H1 (cell line): ENCODE data around the gene PERCC1. TPM values are rescaled to one million over a fixed set of nuclear protein-coding genes. Genes with fewer than 3 reads are reported as not detected.
A peak's percentile ranks its signal among the peaks of the same experiment; 100 is the strongest.

Source experiments
- CTCF ChIA-PET: fragments of 300-600 bp; sonication (Branson Sonifier 250); formaldehyde crosslinking; loops from one replicate; lab custom pipeline; 2021; ENCODE audit not compliant: partially characterized antibody; lab: Charles Lee
- POLR2A ChIA-PET: fragments of 300-600 bp; sonication (Branson Sonifier 250); formaldehyde crosslinking; loops from one replicate; lab custom pipeline; 2021; ENCODE audit warnings: inconsistent platforms; ENCODE audit not compliant: partially characterized antibody; lab: Charles Lee
- DNase-seq, 2 experiments: peaks; one replicate each; pipeline versions ENCODE4 v3.0.0 to v3.0.0-alpha.2; 2010 to 2022; ENCODE audit warnings: low spot score in 2 of 2, low read depth in 1 of 2, mixed read lengths in 1 of 2
- FAIRE-seq: peaks from 2 replicates; lab custom pipeline; 2011; peaks lifted over from hg19 to GRCh38; lab: Jason Lieb, UNC
- H2AFZ ChIP-seq: 2 replicates; pipeline ENCODE4 v1.8.1; 2012; ENCODE audit warnings: low read length, inconsistent platforms
- H2AK5ac ChIP-seq: 2 replicates; pipeline ENCODE4 v1.6.1; 2013; ENCODE audit warnings: low read depth, low read length
- H2BK120ac ChIP-seq: replicated peaks from 2 replicates; pipeline ENCODE3; 2013; ENCODE audit warnings: low read depth, low read length, inconsistent platforms
- H2BK12ac ChIP-seq: 2 replicates; pipeline ENCODE4 v1.6.1; 2013; ENCODE audit warnings: low read depth, low read length
- H2BK15ac ChIP-seq: 2 replicates; pipeline ENCODE4 v1.6.1; 2013; ENCODE audit warnings: low read length
- H2BK20ac ChIP-seq: 2 replicates; pipeline ENCODE4 v1.6.1; 2013; ENCODE audit warnings: low read length
- H2BK5ac ChIP-seq: 2 replicates; pipeline ENCODE4 v1.6.1; 2013; ENCODE audit warnings: low read depth, low read length
- H3K14ac ChIP-seq: 2 replicates; pipeline ENCODE4 v1.6.1; 2013; ENCODE audit warnings: inconsistent platforms; ENCODE audit not compliant: insufficient read length
- H3K18ac ChIP-seq: 2 replicates; pipeline ENCODE4 v1.6.1; 2013; ENCODE audit warnings: low read length; ENCODE audit errors: extremely low read depth
- H3K23ac ChIP-seq: 2 replicates; pipeline ENCODE4 v1.6.1; 2013; ENCODE audit warnings: inconsistent platforms; ENCODE audit not compliant: insufficient read length
- H3K23me2 ChIP-seq: 2 replicates; pipeline ENCODE4 v1.6.1; 2013; ENCODE audit warnings: low read depth, low read length
- H3K27ac ChIP-seq: 2 replicates; pipeline ENCODE4 v1.6.1; 2011; ENCODE audit warnings: low read depth, low read length, inconsistent platforms
- H3K27me3 ChIP-seq, 4 experiments: replicated peaks in 1 of 4; 1 replicate in 1 of 4; 2 replicates in 3 of 4; pipeline versions ENCODE4 v1.6.1 to v1.8.1; 2011 to 2013; ENCODE audit warnings: low read length in 3 of 4, mild to moderate bottlenecking in 3 of 4, inconsistent platforms in 2 of 4, mixed read lengths in 2 of 4, moderate library complexity in 1 of 4; ENCODE audit not compliant: control insufficient read depth in 3 of 4, insufficient read depth in 3 of 4; ENCODE audit errors: extremely low read depth in 1 of 4
- H3K36me3 ChIP-seq, 4 experiments: 2 replicates each; pipeline versions ENCODE4 v1.6.1 to v1.8.1; 2011 to 2013; ENCODE audit warnings: mild to moderate bottlenecking in 4 of 4, low read length in 3 of 4, moderate library complexity in 2 of 4, control low read depth in 1 of 4, inconsistent platforms in 1 of 4; ENCODE audit not compliant: insufficient read depth in 4 of 4, control insufficient read depth in 2 of 4
- H3K4ac ChIP-seq: replicated peaks from 2 replicates; pipeline ENCODE3; 2013; ENCODE audit warnings: low read length, low read depth, mixed read lengths, inconsistent platforms; ENCODE audit not compliant: insufficient read length
- H3K4me1 ChIP-seq, 4 experiments: replicated peaks in 1 of 4; 1 replicate in 1 of 4; 2 replicates in 3 of 4; pipeline versions ENCODE4 v1.6.1 to v1.8.1; 2011 to 2013; ENCODE audit warnings: low read length in 3 of 4, inconsistent platforms in 2 of 4, mixed read lengths in 1 of 4; ENCODE audit not compliant: insufficient read depth in 4 of 4, control insufficient read depth in 3 of 4
- H3K4me2 ChIP-seq, 2 experiments: 2 replicates each; pipeline versions ENCODE4 v1.6.1 to v1.8.1; 2011 to 2013; ENCODE audit warnings: low read depth in 2 of 2, low read length in 2 of 2, control low read depth in 1 of 2, inconsistent platforms in 1 of 2, mild to moderate bottlenecking in 1 of 2; ENCODE audit not compliant: insufficient read depth in 1 of 2
- H3K4me3 ChIP-seq, 4 experiments: fragments of 200-600, 300-600 bp in 1 of 4; sonication (generic), shearing (Covaris generic), sonication (Bioruptor Twin) in 1 of 4; 2 replicates each; pipeline versions ENCODE4 v1.5.1 to v1.8.1; 2011 to 2016; ENCODE audit warnings: low read length in 4 of 4, low read depth in 3 of 4, control low read depth in 2 of 4, inconsistent platforms in 2 of 4, mild to moderate bottlenecking in 2 of 4, mixed read lengths in 1 of 4, moderate library complexity in 1 of 4; ENCODE audit not compliant: insufficient read depth in 2 of 4; ENCODE audit errors: extremely low read depth in 1 of 4
- H3K56ac ChIP-seq: replicated peaks from 2 replicates; pipeline ENCODE3; 2013; ENCODE audit warnings: low read depth, mild to moderate bottlenecking, mixed read lengths, low read length, inconsistent platforms; ENCODE audit not compliant: insufficient read length
- H3K79me1 ChIP-seq: 2 replicates; pipeline ENCODE4 v1.6.1; 2013; ENCODE audit warnings: low read depth, low read length, control low read depth
- H3K79me2 ChIP-seq, 2 experiments: 2 replicates each; pipeline versions ENCODE4 v1.6.1 to v1.8.1; 2012 to 2013; ENCODE audit warnings: low read length in 2 of 2, mild to moderate bottlenecking in 2 of 2, inconsistent platforms in 1 of 2; ENCODE audit not compliant: insufficient read depth in 2 of 2, control insufficient read depth in 1 of 2
- H3K9ac ChIP-seq, 4 experiments: replicated peaks in 1 of 4; 1 replicate in 1 of 4; 2 replicates in 3 of 4; pipeline versions ENCODE4 v1.6.1 to v1.8.1; 2011 to 2013; ENCODE audit warnings: low read depth in 3 of 4, low read length in 3 of 4, control low read depth in 2 of 4, mild to moderate bottlenecking in 2 of 4, moderate library complexity in 2 of 4, inconsistent platforms in 1 of 4; ENCODE audit errors: extremely low read depth in 1 of 4
- H3K9me3 ChIP-seq, 2 experiments: 2 replicates each; pipeline versions ENCODE4 v1.6.1 to v1.8.1; 2012 to 2013; ENCODE audit warnings: mild to moderate bottlenecking in 2 of 2, moderate library complexity in 2 of 2, control low read depth in 1 of 2, inconsistent platforms in 1 of 2, low read depth in 1 of 2, low read length in 1 of 2, mixed read lengths in 1 of 2; ENCODE audit not compliant: insufficient read depth in 2 of 2
- H4K20me1 ChIP-seq, 2 experiments: replicated peaks in 1 of 2; 2 replicates each; pipeline versions ENCODE3 to v1.8.1; 2011 to 2013; ENCODE audit warnings: inconsistent platforms in 2 of 2, low read length in 2 of 2, mild to moderate bottlenecking in 1 of 2; ENCODE audit not compliant: insufficient read depth in 2 of 2, control insufficient read depth in 1 of 2
- H4K5ac ChIP-seq: 2 replicates; pipeline ENCODE4 v1.6.1; 2013; ENCODE audit warnings: low read length, low read depth, mixed read lengths, inconsistent platforms; ENCODE audit not compliant: insufficient read length
- H4K8ac ChIP-seq: 2 replicates; pipeline ENCODE4 v1.8.0; 2013; ENCODE audit warnings: mild to moderate bottlenecking, moderate library complexity, low read length, inconsistent platforms; ENCODE audit not compliant: insufficient read depth; ENCODE audit errors: extremely low read depth
- H4K91ac ChIP-seq: replicated peaks from 2 replicates; pipeline ENCODE3; 2013; ENCODE audit warnings: low read length, mixed read lengths, inconsistent platforms; ENCODE audit not compliant: insufficient read length
- ATF2 ChIP-seq: IDR thresholded peaks from 2 replicates; pipeline ENCODE4 v1.6.1; 2012; ENCODE audit warnings: low read length, inconsistent platforms
- CTBP2 ChIP-seq: IDR thresholded peaks from 2 replicates; pipeline ENCODE4 v1.7.0; 2011; ENCODE audit warnings: borderline replicate concordance, mild to moderate bottlenecking, moderate library complexity, mixed read lengths, low read length; ENCODE audit not compliant: insufficient read depth, insufficient read length
- EP300 ChIP-seq, 2 experiments: IDR thresholded peaks; 1 replicate in 1 of 2; 2 replicates in 1 of 2; pipeline ENCODE4 v1.6.1; 2011 to 2012; ENCODE audit warnings: low read depth in 2 of 2, low read length in 2 of 2, mild to moderate bottlenecking in 2 of 2, borderline replicate concordance in 1 of 2, inconsistent platforms in 1 of 2, moderate library complexity in 1 of 2
- MAFK ChIP-seq: IDR thresholded peaks from 2 replicates; pipeline ENCODE4 v1.6.1; 2012; ENCODE audit warnings: low read depth, mild to moderate bottlenecking, improper control_type of control experiment, low read length
- NANOG ChIP-seq: IDR thresholded peaks from 2 replicates; pipeline ENCODE4 v1.6.1; 2011; ENCODE audit warnings: low read length, low read depth, mild to moderate bottlenecking, inconsistent platforms; ENCODE audit not compliant: insufficient read depth, poor library complexity, severe bottlenecking
- POLR2AphosphoS5 ChIP-seq: IDR thresholded peaks from 2 replicates; pipeline ENCODE4 v1.6.1; 2011; ENCODE audit warnings: low read depth, low read length
- RBBP5 ChIP-seq: IDR thresholded peaks from 2 replicates; pipeline ENCODE4 v1.7.1; 2012; ENCODE audit warnings: low read depth, mild to moderate bottlenecking, inconsistent platforms, low read length, moderate library complexity, borderline replicate concordance
- RXRA ChIP-seq: IDR thresholded peaks from 2 replicates; pipeline ENCODE4 v1.6.1; 2011; ENCODE audit warnings: low read depth, mild to moderate bottlenecking, low read length, moderate library complexity; ENCODE audit not compliant: insufficient read depth
- SP1 ChIP-seq: IDR thresholded peaks from 2 replicates; pipeline ENCODE4 v1.6.1; 2011; ENCODE audit warnings: low read depth, low read length
- TBP ChIP-seq: IDR thresholded peaks from 2 replicates; pipeline ENCODE4 v1.6.1; 2011; ENCODE audit warnings: low read depth, low read length, improper control_type of control experiment
- TEAD4 ChIP-seq: IDR thresholded peaks from 2 replicates; pipeline ENCODE4 v1.6.1; 2012; ENCODE audit warnings: low read depth, low read length, inconsistent platforms, mixed read lengths
- WGBS, 2 experiments: shearing (Covaris generic) in 1 of 2; methylation state at CpG; one replicate each; pipeline versions ENCODE4 v1.1.6 to v1.1.7; 2013 to 2015; ENCODE audit warnings: low lambda C conversion rate in 2 of 2, mixed read lengths in 2 of 2, inconsistent platforms in 1 of 2, low coverage in 1 of 2, missing lambda C conversion rate in 1 of 2; ENCODE audit not compliant: insufficient replicate concordance in 2 of 2, insufficient coverage in 1 of 2, insufficient read length in 1 of 2; ENCODE audit errors: extremely low coverage in 1 of 2, missing lambda C conversion rate in 1 of 2; 5-methylcytosine and 5-hydroxymethylcytosine counted together
- polyA plus RNA-seq, 7 experiments: library from polyadenylated mRNA; depleted of rRNA in 3 of 7; stranded (reverse) in 5 of 7; unstranded in 2 of 7; fragments of >200 nt in 5 of 7; fragments of 200-250 nt in 2 of 7; gene quantifications; 1 replicate in 5 of 7; 2 replicates in 1 of 7; 4 replicates in 1 of 7; pipeline versions ENCODE4 v1.2.1 to v1.2.3, GENCODE V29; 2011 to 2013; ENCODE audit warnings: missing spikeins in 2 of 7, mixed read lengths in 2 of 7
- total RNA-seq: library from RNA; stranded (reverse); fragmentation: NEBNext Ultra II Directional; extraction: Animal tissue kit (Norgen Biotek cat#: 25700); gene quantifications from 2 replicates; pipeline ENCODE4 v1.2.1, GENCODE V29; 2021

The PERCC1 gene
- total and polyA plus RNA-seq, 2 of the 8 experiments (the other 6 are each of a cell fraction or from before 2014, with no cell fraction given) = not detected

- Histone ChIP-seq H3K23me2 (no peaks in the 10 kb centered on the region), H3K27me3 (no peaks in the 10 kb centered on the region), H2BK20ac (no peak overlapping the region), H3K4me3 (no peak overlapping the region), H2BK5ac (no peak overlapping the region), H3K23ac (no peak overlapping the region), H2BK15ac (no peak overlapping the region), H4K20me1 (peaks cover 2 to 14% of the 10 kb centered on the region in 2 experiments), H3K79me2 (no peaks in the 10 kb centered on the region), H3K79me1 (no peaks in the 10 kb centered on the region), H3K4me1 (no peaks in the 10 kb centered on the region), H3K14ac (no peak overlapping the region), H3K27ac (no peak overlapping the region), H2AFZ (no peak overlapping the region), H4K8ac (peak overlapping the region; percentile 45), H3K9me3 (no peaks in the 10 kb centered on the region), H4K91ac (no peak overlapping the region), H2AK5ac (no peak overlapping the region), H3K56ac (no peak overlapping the region), H3K4ac (no peak overlapping the region), H4K5ac (no peak overlapping the region), H2BK120ac (no peak overlapping the region), H3K18ac (no peak overlapping the region), H2BK12ac (no peak overlapping the region), H3K4me2 (no peak overlapping the region), H3K9ac (no peak overlapping the region), H3K36me3 (peaks cover 0 to 35% (median 11%) of the 10 kb centered on the region in 4 experiments; a peak in 4 of 8 replicates)
- WGBS, 2 experiments = 91% methylated on average over 24 of the region's 25 CpGs; no CpG with 5 or more reads in 1 of the 2 experiments
- FAIRE-seq = no peak
- no peak for DNase-seq
- ChIA-PET CTCF (interaction anchor here (0.6 to 2.5 kb wide), 3 partner anchors 14 to 429 kb away, joined by 3 to 8 read pairs (median 6); no protein-coding TSS in a partner anchor), POLR2A (interaction anchor here (0.8 kb wide), 1 partner anchor 14 kb away, joined by 3 read pairs; no protein-coding TSS in a partner anchor)
- TF ChIP-seq TEAD4 (no peak), POLR2AphosphoS5 (no peak), ATF2 (no peak), MAFK (no peak), RXRA (no peak), CTBP2 (no peak), RBBP5 (no peak), EP300 (IDR thresholded peaks at IDR 0.05; ENCODE audit: borderline replicate concordance in 1 of 2, low read depth in 2 of 2, low read length in 2 of 2) (no peak), SP1 (no peak), NANOG (no peak), TBP (no peak)
Measured at GRCh38 chr16:1449201-1449788, 18.4 kb downstream of the PERCC1 start.
